MM.1S (cell line): ENCODE results near the gene PAFAH1B2.
"Not testable (repeated sequence)": the region's sequence is repeated elsewhere in the genome, so short reads cannot be mapped to it uniquely, and the experiment has no call there.

Source experiments
- EZH2 ChIP-seq: fragments of 300-600 bp; sonication (generic); optimal IDR thresholded peaks from 2 replicates; pipeline ENCODE3; 2017; ENCODE audit warnings: low read depth, mild to moderate bottlenecking, antibody characterized with exemption, low read length, mixed read lengths
- EZH2phosphoT487 ChIP-seq: fragments of 300-600 bp; sonication (generic); IDR thresholded peaks from 2 replicates; pipeline ENCODE4 v1.6.1; 2018; ENCODE audit warnings: antibody characterized with exemption, low read length
- TF ChIP-seq, protein P1 (sequence below): fragments of 300-600 bp; sonication (generic); IDR thresholded peaks from 2 replicates; pipeline ENCODE4 v1.5.1; 2016; ENCODE audit warnings: antibody characterized with exemption, low read length, mixed read lengths

GRCh38 chr11:117183178-117183577 is 39.1 kb downstream of the PAFAH1B2 start:
- TF ChIP-seq, protein P1, sequence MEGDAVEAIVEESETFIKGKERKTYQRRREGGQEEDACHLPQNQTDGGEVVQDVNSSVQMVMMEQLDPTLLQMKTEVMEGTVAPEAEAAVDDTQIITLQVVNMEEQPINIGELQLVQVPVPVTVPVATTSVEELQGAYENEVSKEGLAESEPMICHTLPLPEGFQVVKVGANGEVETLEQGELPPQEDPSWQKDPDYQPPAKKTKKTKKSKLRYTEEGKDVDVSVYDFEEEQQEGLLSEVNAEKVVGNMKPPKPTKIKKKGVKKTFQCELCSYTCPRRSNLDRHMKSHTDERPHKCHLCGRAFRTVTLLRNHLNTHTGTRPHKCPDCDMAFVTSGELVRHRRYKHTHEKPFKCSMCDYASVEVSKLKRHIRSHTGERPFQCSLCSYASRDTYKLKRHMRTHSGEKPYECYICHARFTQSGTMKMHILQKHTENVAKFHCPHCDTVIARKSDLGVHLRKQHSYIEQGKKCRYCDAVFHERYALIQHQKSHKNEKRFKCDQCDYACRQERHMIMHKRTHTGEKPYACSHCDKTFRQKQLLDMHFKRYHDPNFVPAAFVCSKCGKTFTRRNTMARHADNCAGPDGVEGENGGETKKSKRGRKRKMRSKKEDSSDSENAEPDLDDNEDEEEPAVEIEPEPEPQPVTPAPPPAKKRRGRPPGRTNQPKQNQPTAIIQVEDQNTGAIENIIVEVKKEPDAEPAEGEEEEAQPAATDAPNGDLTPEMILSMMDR: not testable (repeated sequence)
- not testable (repeated sequence) for TF ChIP-seq EZH2, EZH2phosphoT487
